ENCODE measurements around the gene XRCC4. TPM values are rescaled to one million over a fixed set of nuclear protein-coding genes. Genes with fewer than 3 reads are reported as not detected.

XRCC4 gene
- total and polyA plus RNA-seq, 2 of the 13 experiments (the other 11 are each of a cell fraction or from before 2014, with no cell fraction given) = 2.8 to 12.6 TPM

GRCh38 chr5:83085106-83085505, 7.8 kb downstream of the XRCC4 start (continued):
- TF ChIP-seq NCOR1 (IDR thresholded peaks at IDR 0.05; ENCODE audit: borderline replicate concordance, low read length) = peak; percentile 38; the same call in 1 of the 2 replicates
- TF ChIP-seq ZNF501 (CRISPR knock-in tag; IDR thresholded peaks at IDR 0.05) = no peak
- TF ChIP-seq HOXA5 (CRISPR knock-in tag; IDR thresholded peaks at IDR 0.05) = peak; percentile 76; the same call in 1 of the 2 replicates
- TF ChIP-seq TGIF2 (CRISPR knock-in tag; IDR thresholded peaks at IDR 0.05) = peak; percentile 98
- TF ChIP-seq ZNF740 (CRISPR knock-in tag; IDR thresholded peaks at IDR 0.05) = no peak
- no peak for TF ChIP-seq PREB (CRISPR knock-in tag; IDR thresholded peaks at IDR 0.05)
- peak; percentile 74 for TF ChIP-seq SKI (IDR thresholded peaks at IDR 0.05; ENCODE audit: partially characterized antibody)
- no peak for TF ChIP-seq ZNF414 (CRISPR knock-in tag; IDR thresholded peaks at IDR 0.05)
- TF ChIP-seq ARID2 (CRISPR knock-in tag; IDR thresholded peaks at IDR 0.05; ENCODE audit: borderline replicate concordance) = no peak
- no peak for TF ChIP-seq KLF9 (CRISPR knock-in tag; IDR thresholded peaks at IDR 0.05; ENCODE audit: low read depth)
- TF ChIP-seq ZFX (CRISPR knock-in tag; IDR thresholded peaks at IDR 0.05; ENCODE audit: low read depth) = no peak
- TF ChIP-seq TAF15 (IDR thresholded peaks at IDR 0.05; ENCODE audit: low read depth, low read length, poor library complexity, severe bottlenecking) = no peak
- TF ChIP-seq GATAD2A (CRISPR knock-in tag; IDR thresholded peaks at IDR 0.05) = peak; percentile 95
- TF ChIP-seq ZNF646 (CRISPR knock-in tag; IDR thresholded peaks at IDR 0.05) = no peak
- TF ChIP-seq ZNF44 (CRISPR knock-in tag; IDR thresholded peaks at IDR 0.05) = no peak
- TF ChIP-seq ZNF549 (CRISPR knock-in tag; IDR thresholded peaks at IDR 0.05) = no peak
- no peak for TF ChIP-seq KDM2A (CRISPR knock-in tag; IDR thresholded peaks at IDR 0.05; ENCODE audit: borderline replicate concordance, low read depth)
- no peak for TF ChIP-seq MATR3 (CRISPR knock-in tag; IDR thresholded peaks at IDR 0.05)
- no peak for TF ChIP-seq RBAK (CRISPR knock-in tag; IDR thresholded peaks at IDR 0.05)
- TF ChIP-seq FOXA1 (IDR thresholded peaks at IDR 0.05) = peak; percentile 99
- peak; percentile 98 for TF ChIP-seq FOXA1 (CRISPR knock-in tag; IDR thresholded peaks at IDR 0.05)
